ENCODE results near the gene CCNH. TPM values are rescaled to one million over a fixed set of nuclear protein-coding genes. Genes with fewer than 3 reads are reported as not detected.

CCNH gene
- total RNA-seq (2011; cell fraction: chromatin; rRNA removed; ENCODE audit: low replicate concordance) = 224 and 453 TPM in 2 replicates
- 120 and 138 TPM in 2 replicates for total RNA-seq (2011; cell fraction: nucleolus; rRNA removed)
- total RNA-seq (2011; cell fraction: nucleoplasm; rRNA removed) = 208 and 348 TPM in 2 replicates
- total RNA-seq (2014; rRNA removed) = 139 and 144 TPM in 2 replicates
- total RNA-seq (2014; rRNA removed; fragmentation: Illumina TruSeq; extraction: Trizol) = 182 and 209 TPM in 2 replicates
- 173 and 174 TPM in 2 replicates for total RNA-seq (2015; rRNA removed; fragmentation: Illumina TruSeq; extraction: Trizol)
- 100 and 102 TPM in 2 replicates for total RNA-seq (2021)
- polyA plus RNA-seq (2011; rRNA removed) = 115 and 145 TPM in 2 replicates
- polyA plus RNA-seq (2011; cell fraction: cytosol; rRNA removed) = 45.2 and 86.6 TPM in 2 replicates
- polyA plus RNA-seq (2011; cell fraction: nucleus; rRNA removed) = 117 and 120 TPM in 2 replicates
- 64.4 and 97.1 TPM in 2 replicates for polyA plus RNA-seq (2012)
- 126 and 150 TPM in 2 replicates for polyA plus RNA-seq (2014; fragmentation: Illumina TruSeq; extraction: Trizol)
- polyA plus RNA-seq (2014; fragmentation: Nextera tagmentation; extraction: Ambion mirVana) = 100 to 1,000 TPM; 208 to 213 TPM
- polyA plus RNA-seq (2014; rRNA removed) = 131 and 138 TPM in 2 replicates
- 325 and 352 TPM in 2 replicates for polyA minus RNA-seq (2011; rRNA and poly(A)+ RNA removed)
- polyA minus RNA-seq (2011; cell fraction: cytosol; rRNA and poly(A)+ RNA removed) = 40.2 and 55.4 TPM in 2 replicates
- 405 and 656 TPM in 2 replicates for polyA minus RNA-seq (2011; cell fraction: nucleus; rRNA and poly(A)+ RNA removed)
- Bru-seq, nascent RNA = percentile 98 among the genes with signal in this experiment
- BruChase-seq, experiment 1, labeled RNA remaining after a 2-hour chase = percentile 97 among the genes with signal in this experiment
- BruChase-seq, experiment 2, labeled RNA remaining after a 6-hour chase = percentile 95 among the genes with signal in this experiment
- long read RNA-seq, experiment 1, transcript CCNH-201 (9 exons, 1,378 nt) = major isoform, 245 of 320 reads
- long read RNA-seq, experiment 1, transcript CCNH-203 (9 exons, 1,497 nt) = minor isoform, 10 of 320 reads
- long read RNA-seq, experiment 1, partial matches to known transcripts = 17 of 320 reads
- long read RNA-seq, experiment 1, other reads (novel, unspliced or antisense) = 44 of 320 reads
- long read RNA-seq, experiment 2, transcript CCNH-201 (9 exons, 1,378 nt) = major isoform, 55 of 87 reads
- long read RNA-seq, experiment 2, transcript CCNH-202 (6 exons, 778 nt) = minor isoform, 5 of 87 reads
- long read RNA-seq, experiment 2, partial matches to known transcripts = 9 of 87 reads
- long read RNA-seq, experiment 2, other reads (novel, unspliced or antisense) = 14 of 87 reads
- long read RNA-seq, experiment 3, transcript CCNH-201 (9 exons, 1,378 nt) = major isoform, 128 of 159 reads
- long read RNA-seq, experiment 3, transcript CCNH-203 (9 exons, 1,497 nt) = minor isoform, 5 of 159 reads
- long read RNA-seq, experiment 3, partial matches to known transcripts = 8 of 159 reads
- long read RNA-seq, experiment 3, other reads (novel, unspliced or antisense) = 18 of 159 reads

- no peaks in the 10 kb centered on the region for H3K9me1 ChIP-seq (ENCODE audit: control insufficient read depth, insufficient read depth, low read length)
- peak within 1 kb of the TSS; percentile 100 for H3K4me2 ChIP-seq (ENCODE audit: insufficient read depth, low read length)
- H3K9me3 ChIP-seq (replicated peaks; ENCODE audit: control insufficient read depth, insufficient read depth, low read depth, low read length) = no peaks in the 10 kb centered on the region
- ChIA-PET CTCF (ENCODE audit: low intra/inter-chr PET ratio) (no interaction called here), POLR2A (interaction anchor here (0.6 to 2.6 kb wide), 7 partner anchors 9 to 1280 kb away, joined by 3 to 11 read pairs (median 3); no protein-coding TSS in a partner anchor)
- H3K4me3 ChIP-seq = peak within 1 kb of the TSS; percentile 98
- peak; percentile 94 to 99 (median 95) for DNase-seq (ENCODE audit: extremely low read depth in 1 of 4, low spot score in 3 of 4)
- no peaks in the 10 kb centered on the region; the same call in 1 of the 2 replicates for H4K20me1 ChIP-seq (replicated peaks; ENCODE audit: control insufficient read depth, insufficient read depth, low read length)
- peak; percentile 99 for FAIRE-seq
- peaks cover 40% of the 10 kb centered on the region for H3K36me3 ChIP-seq (ENCODE audit: control insufficient read depth, insufficient read depth, low read length)
- intact Hi-C loops (cut with micrococcal nuclease) = loop anchor here (2.0 to 10.0 kb wide), 3 partner anchors 146 to 1282 kb away; partner anchors contain the start of gene RASA1
- peak; percentile 98 for ATAC-seq
- in situ Hi-C loops (cut with MboI) = no loop called here
- no peaks in the 10 kb centered on the region for H3K27me3 ChIP-seq (ENCODE audit: control insufficient read depth in 2 of 2, insufficient read depth in 2 of 2, low read length in 2 of 2)
- H3K27ac ChIP-seq (ENCODE audit: extremely low read depth, low read depth, low read length) = peak within 1 kb of the TSS; percentile 98
- peaks cover 0 to 6% of the 10 kb centered on the region in 2 experiments; a peak in 2 of 5 replicates for H3K4me1 ChIP-seq (replicated peaks in 1 of 2; ENCODE audit: control insufficient read depth in 2 of 2, insufficient read depth in 2 of 2, low read length in 2 of 2)
- H2AFZ ChIP-seq (ENCODE audit: low read depth, low read length) = peak within 1 kb of the TSS; percentile 96
- H3K9ac ChIP-seq (ENCODE audit: insufficient read depth in 1 of 2, low read depth in 2 of 2, low read length in 2 of 2) = peak within 1 kb of the TSS; percentile 97 to 98
- no TSS peak for BruUV-seq (replicated peaks)
- peaks cover 54% of the 10 kb centered on the region for H3K79me2 ChIP-seq (ENCODE audit: control insufficient read depth, insufficient read depth, low read length)
- under 1% methylated on average over 46 of the region's 46 CpGs for WGBS (ENCODE audit: insufficient coverage, low coverage, missing lambda C conversion rate)
- TF ChIP-seq ZNF3 (CRISPR knock-in tag; IDR thresholded peaks at IDR 0.05) = no peak
- TF ChIP-seq SAP30 (IDR thresholded peaks at IDR 0.05; ENCODE audit: borderline replicate concordance, insufficient read depth, low read depth, low read length, poor library complexity, severe bottlenecking) = no peak
- peak in 1 of 2 experiments; percentile 55; a peak in 2 of 4 replicates for TF ChIP-seq SIN3A (IDR thresholded peaks at IDR 0.05; ENCODE audit: borderline replicate concordance in 2 of 2, control insufficient read depth in 1 of 2, low read depth in 2 of 2, low read length in 2 of 2)
- no peak for TF ChIP-seq ZNF224 (CRISPR knock-in tag; IDR thresholded peaks at IDR 0.05)
- TF ChIP-seq CXXC5 (CRISPR knock-in tag; IDR thresholded peaks at IDR 0.05) = peak; percentile 97
- TF ChIP-seq SIX5 (IDR thresholded peaks at IDR 0.05; ENCODE audit: borderline replicate concordance in 1 of 2, insufficient read depth in 1 of 2, low read depth in 1 of 2, low read length in 2 of 2) = no peak; a peak in 1 of 4 replicates
- TF ChIP-seq CLOCK (CRISPR knock-in tag; IDR thresholded peaks at IDR 0.05; ENCODE audit: borderline replicate concordance) = no peak
- TF ChIP-seq HMG20A (CRISPR knock-in tag; conservative IDR thresholded peaks at IDR 0.05) = no peak
- TF ChIP-seq SREBF2 (CRISPR knock-in tag; IDR thresholded peaks at IDR 0.05) = no peak
- TF ChIP-seq C11orf30 (IDR thresholded peaks at IDR 0.05; ENCODE audit: low read depth) = peak; percentile 91
- TF ChIP-seq HNRNPUL1 (IDR thresholded peaks at IDR 0.05; ENCODE audit: low read length) = no peak
- TF ChIP-seq EGR1 (conservative IDR thresholded peaks at IDR 0.05) = peak; percentile 66
These were observed at the start of gene CCNH for GRCh38 chr5:87412630-87413342. TSS of gene CCNH (minus strand) at chr5:87412930. CDS start at chr5:87412794, 136 bp downstream.

All from K562 (cell line).